Neural cell (in vitro differentiated cells): ENCODE measurements around the gene BRINP1. TPM values are rescaled to one million over a fixed set of nuclear protein-coding genes. Genes with fewer than 3 reads are reported as not detected.

ENCODE experiments used
- H2AFZ ChIP-seq: fragments of 200-600, 300-800 bp; sonication (generic), shearing (Covaris generic); 2 replicates; pipeline ENCODE4 v1.6.0; 2014; ENCODE audit warnings: low read depth, mild to moderate bottlenecking, antibody characterized with exemption, low read length, moderate library complexity
- H3F3A ChIP-seq: fragments of 200-600 bp; shearing (Covaris generic); 2 replicates; pipeline ENCODE4 v1.6.1; 2016; ENCODE audit warnings: mild to moderate bottlenecking, moderate library complexity, mixed read lengths, antibody characterized with exemption, low read length; ENCODE audit not compliant: insufficient read depth, poor library complexity, severe bottlenecking
- H3K27ac ChIP-seq: fragments of 200-600, 300-800 bp; sonication (generic), shearing (Covaris generic); 2 replicates; pipeline ENCODE4 v1.5.1; 2014; ENCODE audit warnings: mild to moderate bottlenecking, low read length, moderate library complexity
- H3K27me3 ChIP-seq: fragments of 300-800, 200-600 bp; sonication (generic), shearing (Covaris generic); 2 replicates; pipeline ENCODE4 v1.6.0; 2014; ENCODE audit warnings: mild to moderate bottlenecking, low read depth, low read length, moderate library complexity; ENCODE audit not compliant: insufficient read depth
- H3K36me3 ChIP-seq: fragments of 300-800, 200-600 bp; sonication (generic), shearing (Covaris generic); 2 replicates; pipeline ENCODE4 v1.5.1; 2014; ENCODE audit warnings: mild to moderate bottlenecking, antibody characterized with exemption, low read length, moderate library complexity; ENCODE audit not compliant: insufficient read depth
- H3K4me2 ChIP-seq: fragments of 300-800, 200-600 bp; sonication (generic), shearing (Covaris generic); 2 replicates; pipeline ENCODE4 v1.6.0; 2014; ENCODE audit warnings: mild to moderate bottlenecking, low read length
- H3K4me3 ChIP-seq: fragments of 300-800, 200-600 bp; sonication (generic), shearing (Covaris generic); 2 replicates; pipeline ENCODE4 v1.5.1; 2014; ENCODE audit warnings: mild to moderate bottlenecking, low read length, moderate library complexity
- H3K79me2 ChIP-seq: fragments of 200-600 bp; shearing (Covaris generic); replicated peaks from 2 replicates; pipeline ENCODE4 v1.6.0; 2014; ENCODE audit warnings: mild to moderate bottlenecking, low read length, moderate library complexity; ENCODE audit not compliant: insufficient read depth
- H3K9ac ChIP-seq: fragments of 300-800, 200-600 bp; sonication (generic), shearing (Covaris generic); 2 replicates; pipeline ENCODE4 v1.6.1; 2016; ENCODE audit warnings: mild to moderate bottlenecking, low read length, mixed read lengths
- H3K9me2 ChIP-seq: fragments of 200-600 bp; shearing (Covaris generic); 2 replicates; pipeline ENCODE4 v1.6.1; 2016; ENCODE audit warnings: mild to moderate bottlenecking, low read length, mixed read lengths; ENCODE audit not compliant: insufficient read depth
- H3K9me3 ChIP-seq: fragments of 200-600, 300-800 bp; sonication (generic), shearing (Covaris generic); 2 replicates; pipeline ENCODE4 v1.6.1; 2016; ENCODE audit warnings: mild to moderate bottlenecking, mixed run types, low read length, moderate library complexity, mixed read lengths
- H4K20me1 ChIP-seq: fragments of 200-600 bp; shearing (Covaris generic); 2 replicates; pipeline ENCODE4 v1.6.1; 2016; ENCODE audit warnings: mild to moderate bottlenecking, mixed run types; ENCODE audit not compliant: insufficient read depth
- EP300 ChIP-seq: fragments of 450-650 bp; conservative IDR thresholded peaks from 2 replicates; pipeline ENCODE4 v1.6.1; 2014; ENCODE audit warnings: antibody characterized with exemption, mild to moderate bottlenecking, moderate library complexity; ENCODE audit not compliant: poor library complexity, severe bottlenecking
- EZH2 ChIP-seq: fragments of 200-600, 300-800 bp; shearing (Covaris generic), sonication (generic); IDR thresholded peaks from 2 replicates; pipeline ENCODE4 v1.6.1; 2014; ENCODE audit warnings: antibody characterized with exemption, low read length, borderline replicate concordance, mild to moderate bottlenecking; ENCODE audit not compliant: insufficient read depth, poor library complexity, severe bottlenecking
- MXI1 ChIP-seq: fragments of 450-650 bp; conservative IDR thresholded peaks from 2 replicates; pipeline ENCODE4 v1.6.1; 2014; ENCODE audit warnings: antibody characterized with exemption, mild to moderate bottlenecking; ENCODE audit not compliant: poor library complexity, severe bottlenecking
- POLR2AphosphoS5 ChIP-seq: IDR thresholded peaks from 2 replicates; pipeline ENCODE4 v1.6.1; 2012
- RAD21 ChIP-seq: fragments of 450-650 bp; conservative IDR thresholded peaks from 2 replicates; pipeline ENCODE4 v1.6.1; 2014; ENCODE audit warnings: antibody characterized with exemption, mild to moderate bottlenecking, moderate library complexity
- SMC3 ChIP-seq: fragments of 450-650 bp; conservative IDR thresholded peaks from 2 replicates; pipeline ENCODE4 v1.6.1; 2014; ENCODE audit warnings: antibody characterized with exemption, mild to moderate bottlenecking, moderate library complexity; ENCODE audit not compliant: poor library complexity
- TAF1 ChIP-seq: IDR thresholded peaks from 2 replicates; pipeline ENCODE4 v1.6.1; 2012; ENCODE audit warnings: low read depth
- polyA plus RNA-seq: library from polyadenylated mRNA; depleted of rRNA; stranded (reverse); fragments of >200 nt; gene quantifications from 2 replicates; pipeline ENCODE4 v1.2.3, GENCODE V29; 2014
- TF ChIP-seq, protein P1 (sequence below): IDR thresholded peaks from 2 replicates; pipeline ENCODE4 v1.6.1; 2012; ENCODE audit warnings: borderline replicate concordance
- TF ChIP-seq, protein P2 (sequence below): fragments of 450-650 bp; IDR thresholded peaks from 2 replicates; pipeline ENCODE4 v1.5.1; 2014; ENCODE audit warnings: antibody characterized with exemption, mild to moderate bottlenecking, moderate library complexity; ENCODE audit not compliant: poor library complexity, severe bottlenecking

The BRINP1 gene
- polyA plus RNA-seq, 1 donor from 2014 or later: 15.6 TPM

DNA sequence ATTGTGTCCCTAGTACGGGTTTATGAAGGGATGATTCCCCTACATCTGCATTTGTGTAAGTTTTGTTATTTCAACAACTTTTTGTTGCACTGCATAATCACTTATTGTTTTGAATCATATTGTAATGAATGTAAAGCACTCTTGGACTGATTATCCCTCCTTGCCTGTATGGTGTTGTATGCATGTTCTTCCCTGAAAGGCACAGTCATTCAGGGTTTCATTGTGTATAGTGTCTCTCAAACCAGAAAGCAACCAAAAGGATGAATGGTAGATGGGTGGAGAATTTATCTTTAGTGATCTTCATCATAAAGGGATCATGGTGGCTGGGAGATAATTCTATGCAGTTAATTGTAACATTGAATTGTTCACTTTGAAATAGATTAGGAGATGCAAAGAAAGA lies 247.3 kb downstream of the BRINP1 start:
- no peak overlapping the region for H2AFZ ChIP-seq
- no peaks in the 10 kb centered on the region for H4K20me1 ChIP-seq
- H3K9me3 ChIP-seq: no peaks in the 10 kb centered on the region
- H3K4me3 ChIP-seq: no peak overlapping the region
- no peak overlapping the region for H3K9ac ChIP-seq
- no peaks in the 10 kb centered on the region for H3K79me2 ChIP-seq
- H3K27ac ChIP-seq: no peak overlapping the region
- H3K9me2 ChIP-seq: no peaks in the 10 kb centered on the region
- no peaks in the 10 kb centered on the region for H3K36me3 ChIP-seq
- no peak overlapping the region for H3K4me2 ChIP-seq
- no peaks in the 10 kb centered on the region for H3K27me3 ChIP-seq
- TF ChIP-seq, protein P1, sequence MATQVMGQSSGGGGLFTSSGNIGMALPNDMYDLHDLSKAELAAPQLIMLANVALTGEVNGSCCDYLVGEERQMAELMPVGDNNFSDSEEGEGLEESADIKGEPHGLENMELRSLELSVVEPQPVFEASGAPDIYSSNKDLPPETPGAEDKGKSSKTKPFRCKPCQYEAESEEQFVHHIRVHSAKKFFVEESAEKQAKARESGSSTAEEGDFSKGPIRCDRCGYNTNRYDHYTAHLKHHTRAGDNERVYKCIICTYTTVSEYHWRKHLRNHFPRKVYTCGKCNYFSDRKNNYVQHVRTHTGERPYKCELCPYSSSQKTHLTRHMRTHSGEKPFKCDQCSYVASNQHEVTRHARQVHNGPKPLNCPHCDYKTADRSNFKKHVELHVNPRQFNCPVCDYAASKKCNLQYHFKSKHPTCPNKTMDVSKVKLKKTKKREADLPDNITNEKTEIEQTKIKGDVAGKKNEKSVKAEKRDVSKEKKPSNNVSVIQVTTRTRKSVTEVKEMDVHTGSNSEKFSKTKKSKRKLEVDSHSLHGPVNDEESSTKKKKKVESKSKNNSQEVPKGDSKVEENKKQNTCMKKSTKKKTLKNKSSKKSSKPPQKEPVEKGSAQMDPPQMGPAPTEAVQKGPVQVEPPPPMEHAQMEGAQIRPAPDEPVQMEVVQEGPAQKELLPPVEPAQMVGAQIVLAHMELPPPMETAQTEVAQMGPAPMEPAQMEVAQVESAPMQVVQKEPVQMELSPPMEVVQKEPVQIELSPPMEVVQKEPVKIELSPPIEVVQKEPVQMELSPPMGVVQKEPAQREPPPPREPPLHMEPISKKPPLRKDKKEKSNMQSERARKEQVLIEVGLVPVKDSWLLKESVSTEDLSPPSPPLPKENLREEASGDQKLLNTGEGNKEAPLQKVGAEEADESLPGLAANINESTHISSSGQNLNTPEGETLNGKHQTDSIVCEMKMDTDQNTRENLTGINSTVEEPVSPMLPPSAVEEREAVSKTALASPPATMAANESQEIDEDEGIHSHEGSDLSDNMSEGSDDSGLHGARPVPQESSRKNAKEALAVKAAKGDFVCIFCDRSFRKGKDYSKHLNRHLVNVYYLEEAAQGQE: no peak
- TF ChIP-seq TAF1: no peak
- no peak for TF ChIP-seq RAD21
- no peak for TF ChIP-seq MXI1
- no peaks in the 10 kb centered on the region for H3F3A ChIP-seq

DNA sequence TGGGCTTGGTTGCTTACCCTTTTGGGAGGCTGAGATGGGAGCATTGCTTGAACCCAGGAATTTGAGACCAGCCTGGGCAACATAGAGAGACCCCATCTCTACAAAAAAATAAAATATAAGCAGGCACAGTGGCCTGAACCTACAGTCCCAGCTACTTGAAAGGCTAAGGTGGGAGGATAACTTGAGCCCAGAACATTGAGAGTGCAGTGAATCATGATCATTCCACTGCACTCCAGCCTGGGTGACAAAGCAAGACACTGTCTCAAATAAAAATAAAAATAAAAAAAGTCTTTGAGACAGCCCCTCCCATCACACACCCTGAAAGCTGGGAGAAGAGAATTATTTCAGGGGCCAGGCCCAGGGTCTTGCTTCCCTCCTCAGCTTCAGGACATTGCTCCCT lies 251.8 kb downstream of the BRINP1 start:
- H3K27ac ChIP-seq: no peak overlapping the region
- H3K4me2 ChIP-seq: no peak overlapping the region
- TF ChIP-seq EZH2: no peak
- TF ChIP-seq MXI1: no peak
- TF ChIP-seq TAF1: no peak
- TF ChIP-seq, protein P2, sequence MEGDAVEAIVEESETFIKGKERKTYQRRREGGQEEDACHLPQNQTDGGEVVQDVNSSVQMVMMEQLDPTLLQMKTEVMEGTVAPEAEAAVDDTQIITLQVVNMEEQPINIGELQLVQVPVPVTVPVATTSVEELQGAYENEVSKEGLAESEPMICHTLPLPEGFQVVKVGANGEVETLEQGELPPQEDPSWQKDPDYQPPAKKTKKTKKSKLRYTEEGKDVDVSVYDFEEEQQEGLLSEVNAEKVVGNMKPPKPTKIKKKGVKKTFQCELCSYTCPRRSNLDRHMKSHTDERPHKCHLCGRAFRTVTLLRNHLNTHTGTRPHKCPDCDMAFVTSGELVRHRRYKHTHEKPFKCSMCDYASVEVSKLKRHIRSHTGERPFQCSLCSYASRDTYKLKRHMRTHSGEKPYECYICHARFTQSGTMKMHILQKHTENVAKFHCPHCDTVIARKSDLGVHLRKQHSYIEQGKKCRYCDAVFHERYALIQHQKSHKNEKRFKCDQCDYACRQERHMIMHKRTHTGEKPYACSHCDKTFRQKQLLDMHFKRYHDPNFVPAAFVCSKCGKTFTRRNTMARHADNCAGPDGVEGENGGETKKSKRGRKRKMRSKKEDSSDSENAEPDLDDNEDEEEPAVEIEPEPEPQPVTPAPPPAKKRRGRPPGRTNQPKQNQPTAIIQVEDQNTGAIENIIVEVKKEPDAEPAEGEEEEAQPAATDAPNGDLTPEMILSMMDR: no peak
- no peak for TF ChIP-seq RAD21
- TF ChIP-seq POLR2AphosphoS5: no peak
- TF ChIP-seq, protein P1: no peak
- TF ChIP-seq SMC3: no peak
- TF ChIP-seq EP300: no peak
- no peaks in the 10 kb centered on the region for H3K27me3 ChIP-seq
- no peaks in the 10 kb centered on the region for H3K9me2 ChIP-seq
- no peaks in the 10 kb centered on the region for H3F3A ChIP-seq
- H2AFZ ChIP-seq: no peak overlapping the region
- no peak overlapping the region for H3K9ac ChIP-seq
- H3K36me3 ChIP-seq: no peaks in the 10 kb centered on the region
- no peaks in the 10 kb centered on the region for H3K79me2 ChIP-seq
- no peaks in the 10 kb centered on the region for H4K20me1 ChIP-seq
- no peaks in the 10 kb centered on the region for H3K9me3 ChIP-seq
- no peak overlapping the region for H3K4me3 ChIP-seq
